Activated CD8-positive, alpha-beta memory T cell treated with anti-CD3 and anti-CD28 coated beads for 4 hours (primary cell): ENCODE data around the gene USP8.

Experiments used
- DNase-seq, 2 donors: peaks; one replicate each; pipeline ENCODE4 v3.0.0-alpha.2; 2020; ENCODE audit warnings: low read depth in 2 of 2

Gene USP8

DNA sequence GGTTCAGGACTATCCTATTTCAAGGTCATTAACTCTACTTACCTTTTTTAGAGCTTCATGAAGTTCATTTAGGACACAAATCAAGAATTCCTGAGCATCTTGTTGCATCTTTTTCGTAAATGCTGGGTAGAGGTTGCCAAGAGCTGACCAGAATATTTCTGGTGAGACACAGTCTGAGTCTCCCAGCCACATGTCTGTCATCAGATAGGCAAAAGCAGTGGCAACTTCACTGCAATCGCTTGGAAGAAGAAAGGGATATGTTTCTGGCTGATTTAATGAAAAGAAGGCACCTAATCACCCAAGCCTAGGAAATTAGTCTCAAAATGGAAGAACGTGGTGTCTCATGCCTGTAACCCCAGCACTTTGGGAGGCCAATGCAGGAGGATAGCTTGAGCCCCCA is 119.4 kb downstream of the USP8 start:
- no peak for DNase-seq

GRCh38 chr15:50544368-50544767 is 120.2 kb downstream of the USP8 start:
- no peak for DNase-seq

GRCh38 chr15:50546566-50546965 is 122.4 kb downstream of the USP8 start, which contains the start of gene USP50:
Gene USP50 (minus strand): TSS chr15:50546666. CDS start chr15:50546525, 141 bp downstream.
- no peak for DNase-seq

- no peak for DNase-seq
Observed at GRCh38 chr15:50549326-50549725, 125.1 kb downstream of the USP8 start.

DNA sequence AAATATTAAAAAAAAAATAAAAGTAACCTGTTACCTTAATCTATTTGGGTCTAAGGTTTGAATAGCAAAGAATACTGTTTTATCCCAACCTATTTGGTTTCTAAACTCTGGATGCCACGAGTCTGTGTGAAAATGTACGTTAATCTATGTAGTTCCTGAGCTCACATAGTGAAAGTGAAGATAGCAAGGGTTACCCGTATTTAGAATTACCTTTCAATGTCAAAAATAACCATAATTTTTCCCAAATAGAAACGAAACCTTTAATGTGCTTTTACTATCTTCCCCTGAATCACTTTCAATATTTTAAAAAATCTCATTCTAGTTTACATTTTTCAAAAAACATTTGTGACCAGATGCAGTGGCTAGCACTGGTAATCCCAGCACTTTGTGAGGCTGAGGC is 128.0 kb downstream of the USP8 start:
- no peak for DNase-seq

DNA sequence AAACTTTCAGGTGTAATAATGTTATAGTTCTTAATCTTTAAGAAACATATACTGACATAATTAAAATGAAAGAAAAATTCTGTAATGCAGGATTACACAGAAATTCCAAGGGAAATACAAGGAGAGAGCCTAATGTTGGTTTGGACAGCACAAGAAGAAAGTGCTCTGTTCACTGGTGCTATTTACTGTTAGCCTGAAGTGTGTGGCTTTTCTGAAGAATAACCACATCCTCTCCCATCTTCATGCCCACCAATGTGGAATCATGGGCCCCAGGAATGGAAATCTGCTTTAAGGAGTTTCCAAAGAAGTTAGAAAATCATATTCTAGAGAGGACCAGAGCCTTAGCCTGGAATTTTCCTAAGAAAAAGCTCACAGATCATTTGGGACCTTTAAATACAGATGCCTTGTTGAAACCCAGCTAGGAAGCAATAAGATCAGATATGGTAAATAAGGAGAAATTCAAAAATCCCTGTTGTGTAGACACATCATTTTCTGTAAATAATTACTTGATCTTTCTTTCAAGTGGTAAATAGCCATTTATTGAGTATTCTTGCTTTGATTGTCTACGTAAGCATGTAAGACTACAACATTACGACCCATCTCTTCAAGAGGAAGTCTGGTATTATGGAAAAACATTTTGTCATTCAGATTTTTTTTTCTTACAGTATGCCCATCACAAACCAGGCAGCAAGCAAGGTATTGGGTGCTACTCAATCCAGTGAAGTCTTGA is 132.6 kb downstream of the USP8 start:
- DNase-seq = no peak

DNA sequence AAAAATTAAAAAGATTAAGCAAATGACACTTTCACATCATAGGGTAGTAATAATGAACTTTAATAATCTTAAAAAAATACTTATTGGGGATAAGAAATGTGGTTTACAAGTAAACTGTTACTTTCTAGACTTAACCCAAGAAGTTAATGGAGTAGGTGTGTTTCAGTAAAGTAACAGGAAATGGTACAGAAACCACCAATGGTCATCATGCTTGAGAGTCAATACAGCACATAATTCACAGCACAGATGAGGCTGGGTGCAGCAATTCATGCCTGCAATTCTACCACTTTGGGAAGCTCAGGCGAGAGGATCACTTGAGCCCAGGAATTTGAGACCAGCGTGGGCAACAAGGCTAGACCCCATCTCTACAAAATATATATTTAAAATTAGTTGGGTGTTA is 133.8 kb downstream of the USP8 start:
- DNase-seq = no peak

GRCh38 chr15:50562735-50563640 is 138.8 kb downstream of the USP8 start:
- no peak for DNase-seq

DNA sequence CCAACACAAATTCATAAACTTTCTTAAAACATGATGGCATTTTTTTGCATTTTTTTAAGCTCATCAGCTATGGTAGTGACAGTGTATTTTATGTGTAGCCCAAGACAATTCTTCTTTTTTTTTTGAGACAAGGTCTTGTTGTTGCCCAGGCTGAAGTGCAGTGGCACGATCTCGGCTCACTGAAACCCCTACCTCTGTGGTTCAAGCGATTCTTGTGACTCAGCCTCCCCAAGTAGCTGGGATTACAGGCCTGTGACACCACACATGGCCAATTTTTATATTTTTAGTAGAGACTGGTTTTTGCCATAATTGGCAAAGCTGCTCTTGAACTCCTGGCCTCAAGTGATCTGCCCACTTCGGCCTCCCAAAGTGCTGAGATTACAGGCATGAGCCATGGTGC is 139.6 kb downstream of the USP8 start:
- DNase-seq = no peak
